Fibroblast of villous mesenchyme (primary cell): Measurements from ENCODE around the gene ANXA6. TPM values are rescaled to one million over a fixed set of nuclear protein-coding genes. Genes with fewer than 3 reads are reported as not detected.

Source experiments
- DNase-seq: peaks from one replicate; pipeline ENCODE4 v3.0.0-alpha.2; 2010; ENCODE audit warnings: low read depth
- H3K4me3 ChIP-seq: 2 replicates; pipeline ENCODE4 v1.5.1; 2011; ENCODE audit warnings: low read depth, mild to moderate bottlenecking, low read length
- CTCF ChIP-seq: IDR thresholded peaks from 2 replicates; pipeline ENCODE4 v1.5.1; 2012; ENCODE audit warnings: low read depth, mild to moderate bottlenecking, low read length; ENCODE audit not compliant: insufficient read depth
- total RNA-seq: library from RNA; depleted of rRNA; stranded (reverse); fragments of >200 nt; gene quantifications from 2 replicates; pipeline ENCODE4 v1.2.3, GENCODE V29; 2012

Gene ANXA6
- total RNA-seq, 1 donor = 537 TPM

- H3K4me3 ChIP-seq = no peak overlapping the region
- peak; percentile 60 for DNase-seq
- TF ChIP-seq CTCF = no peak
These were observed 72.0 kb downstream of the ANXA6 start for GRCh38 chr5:151085517-151086041.

GRCh38 chr5:151084363-151084762, 73.2 kb downstream of the ANXA6 start:
- TF ChIP-seq CTCF = no peak
- H3K4me3 ChIP-seq = no peak overlapping the region
- DNase-seq = no peak

- no peak for DNase-seq
- H3K4me3 ChIP-seq = no peak overlapping the region
- TF ChIP-seq CTCF = no peak
These were observed 74.4 kb downstream of the ANXA6 start for GRCh38 chr5:151083081-151083676.

- TF ChIP-seq CTCF = peak; percentile 46
- H3K4me3 ChIP-seq = no peak overlapping the region
- no peak for DNase-seq
These were observed 75.2 kb downstream of the ANXA6 start for GRCh38 chr5:151082282-151082902.

GRCh38 chr5:151081431-151082281, 75.9 kb downstream of the ANXA6 start:
- peak overlapping the region; percentile 87 for H3K4me3 ChIP-seq
- no peak for TF ChIP-seq CTCF
- DNase-seq = peak; percentile 80

- DNase-seq = peak; percentile 91
- H3K4me3 ChIP-seq = peak within 1 kb of the TSS; percentile 87
- no peak for TF ChIP-seq CTCF
These were observed 76.8 kb downstream of the ANXA6 start, which contains the start of gene TNIP1 for GRCh38 chr5:151080613-151081430. TSS of gene TNIP1 (minus strand) at chr5:151081034. CDS start at chr5:151065095, 15,939 bp downstream.
